ENCODE data around the gene LTC4S. TPM values are rescaled to one million over a fixed set of nuclear protein-coding genes. Genes with fewer than 3 reads are reported as not detected.

Gene LTC4S
- total and polyA plus RNA-seq, 9 of the 15 experiments (the other 6 are each of a cell fraction or from before 2014, with no cell fraction given), result 0.17 to 0.77 (median 0.75) TPM; not detected in 6

DNA sequence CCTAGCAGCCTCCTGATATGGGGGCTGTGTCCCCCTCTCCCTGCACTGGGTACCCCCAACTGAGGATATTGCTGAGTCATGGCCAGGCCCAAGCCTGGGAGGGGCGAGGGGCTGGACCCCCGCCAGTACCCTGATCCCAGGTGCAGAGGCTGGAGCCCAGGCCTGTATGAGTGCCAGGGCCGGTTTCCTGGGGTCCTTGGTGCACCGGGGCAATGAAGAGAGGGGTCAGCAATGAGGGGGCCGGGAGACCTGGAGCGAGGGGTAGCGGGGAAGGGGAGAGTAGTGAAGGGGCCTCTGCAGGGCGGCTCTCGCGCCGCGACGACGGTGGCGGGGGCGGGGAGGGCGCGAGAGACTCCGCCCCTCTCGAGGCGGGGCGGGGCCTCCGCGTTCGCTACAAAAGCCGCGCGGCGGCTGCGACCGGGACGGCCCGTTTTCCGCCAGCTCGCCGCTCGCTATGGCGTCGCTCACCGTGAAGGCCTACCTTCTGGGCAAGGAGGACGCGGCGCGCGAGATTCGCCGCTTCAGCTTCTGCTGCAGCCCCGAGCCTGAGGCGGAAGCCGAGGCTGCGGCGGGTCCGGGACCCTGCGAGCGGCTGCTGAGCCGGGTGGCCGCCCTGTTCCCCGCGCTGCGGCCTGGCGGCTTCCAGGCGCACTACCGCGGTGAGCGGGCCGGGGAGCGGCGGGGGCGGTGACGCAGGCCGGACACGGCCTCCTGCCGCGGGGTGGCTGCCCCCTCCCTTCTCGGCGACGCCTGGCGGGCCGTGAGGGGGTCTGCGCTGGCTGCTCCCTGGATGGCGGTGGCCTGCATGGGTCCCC is 26.9 kb downstream of the LTC4S start, which contains the start of gene SQSTM1 (continued):
- TF ChIP-seq, protein P1, sequence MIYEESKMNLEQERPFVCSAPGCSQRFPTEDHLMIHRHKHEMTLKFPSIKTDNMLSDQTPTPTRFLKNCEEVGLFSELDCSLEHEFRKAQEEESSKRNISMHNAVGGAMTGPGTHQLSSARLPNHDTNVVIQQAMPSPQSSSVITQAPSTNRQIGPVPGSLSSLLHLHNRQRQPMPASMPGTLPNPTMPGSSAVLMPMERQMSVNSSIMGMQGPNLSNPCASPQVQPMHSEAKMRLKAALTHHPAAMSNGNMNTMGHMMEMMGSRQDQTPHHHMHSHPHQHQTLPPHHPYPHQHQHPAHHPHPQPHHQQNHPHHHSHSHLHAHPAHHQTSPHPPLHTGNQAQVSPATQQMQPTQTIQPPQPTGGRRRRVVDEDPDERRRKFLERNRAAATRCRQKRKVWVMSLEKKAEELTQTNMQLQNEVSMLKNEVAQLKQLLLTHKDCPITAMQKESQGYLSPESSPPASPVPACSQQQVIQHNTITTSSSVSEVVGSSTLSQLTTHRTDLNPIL (CRISPR knock-in tag; IDR thresholded peaks at IDR 0.05), result no peak
- TF ChIP-seq GABPA (tag; conservative IDR thresholded peaks at IDR 0.05; ENCODE audit: low read depth) (0 out of 2 replicates have a peak, but pooled peaks have one; percentile 6), TSC22D4 (tag; IDR thresholded peaks at IDR 0.05) (no peak), HNRNPUL1 (IDR thresholded peaks at IDR 0.05; ENCODE audit: low read length) (no peak), NKRF (IDR thresholded peaks at IDR 0.05; ENCODE audit: borderline replicate concordance) (no peak), PHTF2 (CRISPR knock-in tag; IDR thresholded peaks at IDR 0.05) (no peak), NR2F6 (CRISPR knock-in tag; IDR thresholded peaks at IDR 0.05) (no peak), HMBOX1 (IDR thresholded peaks at IDR 0.05) (no peak), RUNX1 (IDR thresholded peaks at IDR 0.05; ENCODE audit: low read depth) (no peak), BRD9 (IDR thresholded peaks at IDR 0.05; ENCODE audit: low read depth, partially characterized antibody) (peak; percentile 85), ZNF133 (CRISPR knock-in tag; IDR thresholded peaks at IDR 0.05) (no peak), HNRNPK (IDR thresholded peaks at IDR 0.05; ENCODE audit: low read depth, low read length, poor library complexity, severe bottlenecking) (peak; percentile 40)
- TF ChIP-seq, protein P2, sequence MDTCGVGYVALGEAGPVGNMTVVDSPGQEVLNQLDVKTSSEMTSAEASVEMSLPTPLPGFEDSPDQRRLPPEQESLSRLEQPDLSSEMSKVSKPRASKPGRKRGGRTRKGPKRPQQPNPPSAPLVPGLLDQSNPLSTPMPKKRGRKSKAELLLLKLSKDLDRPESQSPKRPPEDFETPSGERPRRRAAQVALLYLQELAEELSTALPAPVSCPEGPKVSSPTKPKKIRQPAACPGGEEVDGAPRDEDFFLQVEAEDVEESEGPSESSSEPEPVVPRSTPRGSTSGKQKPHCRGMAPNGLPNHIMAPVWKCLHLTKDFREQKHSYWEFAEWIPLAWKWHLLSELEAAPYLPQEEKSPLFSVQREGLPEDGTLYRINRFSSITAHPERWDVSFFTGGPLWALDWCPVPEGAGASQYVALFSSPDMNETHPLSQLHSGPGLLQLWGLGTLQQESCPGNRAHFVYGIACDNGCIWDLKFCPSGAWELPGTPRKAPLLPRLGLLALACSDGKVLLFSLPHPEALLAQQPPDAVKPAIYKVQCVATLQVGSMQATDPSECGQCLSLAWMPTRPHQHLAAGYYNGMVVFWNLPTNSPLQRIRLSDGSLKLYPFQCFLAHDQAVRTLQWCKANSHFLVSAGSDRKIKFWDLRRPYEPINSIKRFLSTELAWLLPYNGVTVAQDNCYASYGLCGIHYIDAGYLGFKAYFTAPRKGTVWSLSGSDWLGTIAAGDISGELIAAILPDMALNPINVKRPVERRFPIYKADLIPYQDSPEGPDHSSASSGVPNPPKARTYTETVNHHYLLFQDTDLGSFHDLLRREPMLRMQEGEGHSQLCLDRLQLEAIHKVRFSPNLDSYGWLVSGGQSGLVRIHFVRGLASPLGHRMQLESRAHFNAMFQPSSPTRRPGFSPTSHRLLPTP (IDR thresholded peaks at IDR 0.05; ENCODE audit: borderline replicate concordance, extremely low read depth, insufficient read length), result no peak
- TF ChIP-seq, protein P3, sequence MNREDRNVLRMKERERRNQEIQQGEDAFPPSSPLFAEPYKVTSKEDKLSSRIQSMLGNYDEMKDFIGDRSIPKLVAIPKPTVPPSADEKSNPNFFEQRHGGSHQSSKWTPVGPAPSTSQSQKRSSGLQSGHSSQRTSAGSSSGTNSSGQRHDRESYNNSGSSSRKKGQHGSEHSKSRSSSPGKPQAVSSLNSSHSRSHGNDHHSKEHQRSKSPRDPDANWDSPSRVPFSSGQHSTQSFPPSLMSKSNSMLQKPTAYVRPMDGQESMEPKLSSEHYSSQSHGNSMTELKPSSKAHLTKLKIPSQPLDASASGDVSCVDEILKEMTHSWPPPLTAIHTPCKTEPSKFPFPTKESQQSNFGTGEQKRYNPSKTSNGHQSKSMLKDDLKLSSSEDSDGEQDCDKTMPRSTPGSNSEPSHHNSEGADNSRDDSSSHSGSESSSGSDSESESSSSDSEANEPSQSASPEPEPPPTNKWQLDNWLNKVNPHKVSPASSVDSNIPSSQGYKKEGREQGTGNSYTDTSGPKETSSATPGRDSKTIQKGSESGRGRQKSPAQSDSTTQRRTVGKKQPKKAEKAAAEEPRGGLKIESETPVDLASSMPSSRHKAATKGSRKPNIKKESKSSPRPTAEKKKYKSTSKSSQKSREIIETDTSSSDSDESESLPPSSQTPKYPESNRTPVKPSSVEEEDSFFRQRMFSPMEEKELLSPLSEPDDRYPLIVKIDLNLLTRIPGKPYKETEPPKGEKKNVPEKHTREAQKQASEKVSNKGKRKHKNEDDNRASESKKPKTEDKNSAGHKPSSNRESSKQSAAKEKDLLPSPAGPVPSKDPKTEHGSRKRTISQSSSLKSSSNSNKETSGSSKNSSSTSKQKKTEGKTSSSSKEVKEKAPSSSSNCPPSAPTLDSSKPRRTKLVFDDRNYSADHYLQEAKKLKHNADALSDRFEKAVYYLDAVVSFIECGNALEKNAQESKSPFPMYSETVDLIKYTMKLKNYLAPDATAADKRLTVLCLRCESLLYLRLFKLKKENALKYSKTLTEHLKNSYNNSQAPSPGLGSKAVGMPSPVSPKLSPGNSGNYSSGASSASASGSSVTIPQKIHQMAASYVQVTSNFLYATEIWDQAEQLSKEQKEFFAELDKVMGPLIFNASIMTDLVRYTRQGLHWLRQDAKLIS (CRISPR knock-in tag; IDR thresholded peaks at IDR 0.05), result no peak; the same call in 1 of the 2 replicates

Data from K562 (cell line).